Measurements from ENCODE around the gene CDK4.
"Not testable (repeated sequence)": the region's sequence is repeated elsewhere in the genome, so short reads cannot be mapped to it uniquely, and the experiment has no call there.

The CDK4 gene

GRCh38 chr12:57724936-57725740, 27.0 kb downstream of the CDK4 start:
- no peak for DNase-seq (ENCODE audit: low spot score)

GRCh38 chr12:57724003-57724935, 27.8 kb downstream of the CDK4 start:
- no peak for DNase-seq (ENCODE audit: low spot score)

- DNase-seq (ENCODE audit: low spot score): no peak
Measured at GRCh38 chr12:57723630-57723962, 28.5 kb downstream of the CDK4 start.

- no peak for DNase-seq (ENCODE audit: low spot score)
Measured at GRCh38 chr12:57722716-57723629, 29.1 kb downstream of the CDK4 start.

GRCh38 chr12:57721846-57722608, 30.1 kb downstream of the CDK4 start:
- not testable (repeated sequence) for DNase-seq (ENCODE audit: low spot score)

- DNase-seq (ENCODE audit: low spot score): no peak
Measured at GRCh38 chr12:57720606-57721595, 31.2 kb downstream of the CDK4 start.

GRCh38 chr12:57719777-57720605, 32.1 kb downstream of the CDK4 start:
- no peak for DNase-seq (ENCODE audit: low spot score)

- no peak for DNase-seq (ENCODE audit: low spot score)
Measured at GRCh38 chr12:57718641-57719528, 33.2 kb downstream of the CDK4 start.

- DNase-seq (ENCODE audit: low spot score): no peak
Measured at GRCh38 chr12:57717846-57718640, 34.1 kb downstream of the CDK4 start.

GRCh38 chr12:57717131-57717530, 35.0 kb downstream of the CDK4 start:
- no peak for DNase-seq (ENCODE audit: low spot score)

- no peak for DNase-seq (ENCODE audit: low spot score)
Measured at GRCh38 chr12:57716305-57716704, 35.8 kb downstream of the CDK4 start.

- DNase-seq (ENCODE audit: low spot score): no peak
Measured at GRCh38 chr12:57715786-57716185, 36.3 kb downstream of the CDK4 start.

GRCh38 chr12:57715036-57715748, 36.9 kb downstream of the CDK4 start:
- DNase-seq (ENCODE audit: low spot score): not testable (repeated sequence)

- no peak for DNase-seq (ENCODE audit: low spot score)
Measured at GRCh38 chr12:57713209-57713608, 38.9 kb downstream of the CDK4 start.

- no peak for DNase-seq (ENCODE audit: low spot score)
Measured at GRCh38 chr12:57712701-57713100, 39.4 kb downstream of the CDK4 start.

GRCh38 chr12:57708296-57708695, 43.8 kb downstream of the CDK4 start:
- no peak for DNase-seq (ENCODE audit: low spot score)

GRCh38 chr12:57707250-57707649, 44.9 kb downstream of the CDK4 start:
- DNase-seq (ENCODE audit: low spot score): no peak

All from RKO (cell line).